ENCODE measurements around the gene LY6G6D.

Gene LY6G6D

DNA sequence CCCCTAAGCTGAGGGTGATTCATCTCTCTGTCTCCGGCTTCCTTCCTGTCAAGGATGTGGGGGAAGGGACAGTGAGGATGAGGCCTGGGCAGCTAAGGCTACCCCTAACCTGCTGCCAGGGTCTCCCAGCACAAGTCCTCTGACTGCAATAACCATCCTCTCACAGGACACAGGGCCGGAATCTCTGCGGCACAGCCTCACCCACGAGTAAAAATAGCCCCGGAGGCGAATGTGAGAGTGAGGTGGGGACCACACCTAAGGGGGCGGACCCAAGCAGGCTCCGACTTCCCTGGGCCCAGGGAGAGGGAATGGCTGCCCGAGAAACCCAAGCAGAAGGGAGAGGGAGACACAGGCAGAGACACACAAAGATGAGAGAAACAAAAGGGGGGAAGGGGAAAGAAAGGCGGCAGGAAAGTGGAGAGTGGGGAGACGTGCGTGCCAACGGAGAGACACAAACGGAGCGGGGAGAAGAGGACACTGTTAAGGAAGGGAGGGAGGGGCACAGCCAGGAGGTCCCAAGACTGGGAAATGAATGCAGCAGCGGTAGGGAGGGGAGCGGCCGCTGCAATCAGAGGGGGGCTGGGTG lies 19.8 kb downstream of the LY6G6D start:
- peak in 4 of 51 donors; percentile 19 to 34 (median 24) for DNase-seq

GRCh38 chr6:31736021-31736767 lies 21.0 kb downstream of the LY6G6D start, which contains the start of gene CLIC1:
TSS of gene CLIC1 (minus strand) at chr6:31736530. CDS start at chr6:31736300, 230 bp downstream.
- peak in 19 of 51 donors; percentile 5 to 71 (median 22) for DNase-seq

DNA sequence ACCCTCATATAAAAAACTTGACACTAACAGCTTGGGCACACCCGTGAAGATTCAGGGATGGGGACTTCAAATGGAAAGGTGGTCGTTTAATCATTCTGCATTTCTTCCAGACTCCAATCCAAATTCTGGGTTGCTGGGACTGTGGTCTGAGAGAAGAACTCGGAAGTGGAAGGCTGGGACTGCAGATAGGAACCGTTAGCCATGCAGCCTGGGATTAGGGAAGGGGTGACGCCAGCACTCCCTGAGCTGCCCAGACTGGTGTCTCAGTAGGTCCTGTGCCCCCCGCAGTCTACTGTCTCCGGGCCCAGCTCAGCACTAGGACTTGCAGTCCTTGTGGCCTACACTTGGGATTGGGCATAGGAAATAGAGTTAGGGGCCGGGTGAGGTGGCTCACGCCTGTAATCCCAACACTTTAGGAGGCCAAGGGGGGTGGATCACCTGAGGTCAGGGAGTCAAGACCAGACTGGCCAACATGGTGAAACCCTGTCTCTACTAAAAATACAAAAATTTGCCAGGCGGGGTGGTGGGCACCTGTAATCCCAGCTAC lies 21.7 kb downstream of the LY6G6D start:
- DNase-seq = no peak

GRCh38 chr6:31737315-31737990 lies 22.3 kb downstream of the LY6G6D start:
- DNase-seq = no peak

GRCh38 chr6:31737991-31738979 lies 23.1 kb downstream of the LY6G6D start:
- peak in 4 of 51 donors; percentile 6 to 33 (median 16) for DNase-seq

DNA sequence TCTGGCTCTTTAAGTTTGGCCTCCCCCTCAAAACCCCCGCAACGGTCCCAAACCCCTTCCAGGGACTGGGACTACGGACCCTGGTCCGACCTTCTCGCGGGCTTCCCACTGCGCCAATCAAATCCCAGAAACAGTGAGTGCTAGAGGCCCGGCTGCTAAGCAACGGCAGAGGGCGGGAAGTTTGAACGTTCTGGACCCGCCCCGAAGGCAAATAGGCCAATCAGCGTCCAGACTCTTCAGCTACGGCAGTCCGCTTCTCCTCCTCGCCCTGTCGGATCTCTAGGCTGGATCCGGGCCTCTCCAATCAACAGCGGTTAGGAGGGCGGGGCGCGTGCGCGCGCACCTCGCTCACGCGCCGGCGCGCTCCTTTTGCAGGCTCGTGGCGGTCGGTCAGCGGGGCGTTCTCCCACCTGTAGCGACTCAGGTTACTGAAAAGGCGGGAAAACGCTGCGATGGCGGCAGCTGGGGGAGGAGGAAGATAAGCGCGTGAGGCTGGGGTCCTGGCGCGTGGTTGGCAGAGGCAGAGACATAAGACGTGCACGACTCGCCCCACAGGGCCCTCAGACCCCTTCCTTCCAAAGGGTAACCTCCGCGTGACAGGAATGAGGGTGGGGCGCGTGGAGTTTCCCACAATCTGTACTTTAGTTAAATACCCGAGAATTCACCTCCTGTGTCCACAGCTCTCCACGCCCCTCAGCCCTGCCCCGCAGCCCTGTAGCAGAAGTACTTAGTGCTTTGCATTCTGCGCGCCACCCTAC lies 24.7 kb downstream of the LY6G6D start, which contains the start of gene MSH5:
MSH5 (plus strand) TSS at position 367 of the 758 bp plus-strand sequence. CDS start 462 bp downstream, outside the sequence.
- peak in 50 of 51 donors; percentile 80 to 98 (median 94) for DNase-seq

GRCh38 chr6:31740397-31741223 lies 25.5 kb downstream of the LY6G6D start:
- DNase-seq = peak in 3 of 51 donors; percentile 19 to 41 (median 32)

- DNase-seq = no peak
Measured at GRCh38 chr6:31741815-31742214, 26.7 kb downstream of the LY6G6D start.

- DNase-seq = no peak
Measured at GRCh38 chr6:31742894-31743293, 27.7 kb downstream of the LY6G6D start.

GRCh38 chr6:31744422-31744821 lies 29.3 kb downstream of the LY6G6D start:
- DNase-seq = no peak

GRCh38 chr6:31749301-31750036 lies 34.3 kb downstream of the LY6G6D start:
- DNase-seq = no peak

DNA sequence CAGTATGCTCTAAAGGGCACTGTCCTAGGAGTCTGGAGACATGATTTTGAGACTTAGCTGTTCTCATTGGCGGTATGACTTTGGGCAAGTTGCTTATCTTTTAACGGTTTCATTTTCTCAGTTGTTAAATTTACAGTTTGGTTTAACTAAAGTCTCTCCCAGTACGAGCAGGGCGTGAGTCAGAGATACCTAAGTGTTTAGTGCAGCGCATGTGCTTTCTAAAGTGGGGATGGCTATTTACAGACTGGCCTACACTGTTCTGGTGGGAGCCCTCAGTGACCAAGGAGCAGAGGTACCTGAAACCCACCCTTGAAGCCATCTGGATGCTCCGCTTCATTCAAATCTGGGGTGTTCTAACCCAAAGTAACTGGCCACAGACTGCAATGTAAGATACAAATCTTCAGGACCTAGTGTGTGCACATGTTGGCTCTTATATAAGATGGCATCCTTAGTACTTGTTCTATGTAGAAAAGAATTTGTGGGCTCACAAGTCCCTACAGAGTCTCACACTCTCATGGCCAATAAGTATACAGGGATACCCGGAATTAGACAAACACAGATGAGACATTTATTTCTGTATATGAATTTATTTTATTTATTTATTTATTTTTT lies 35.4 kb downstream of the LY6G6D start:
- DNase-seq = no peak

- DNase-seq = no peak
Measured at GRCh38 chr6:31752739-31753319, 37.7 kb downstream of the LY6G6D start.

- no peak for DNase-seq
Measured at GRCh38 chr6:31758281-31758680, 43.1 kb downstream of the LY6G6D start.

GRCh38 chr6:31760790-31761189 lies 45.6 kb downstream of the LY6G6D start:
- DNase-seq = no peak

DNA sequence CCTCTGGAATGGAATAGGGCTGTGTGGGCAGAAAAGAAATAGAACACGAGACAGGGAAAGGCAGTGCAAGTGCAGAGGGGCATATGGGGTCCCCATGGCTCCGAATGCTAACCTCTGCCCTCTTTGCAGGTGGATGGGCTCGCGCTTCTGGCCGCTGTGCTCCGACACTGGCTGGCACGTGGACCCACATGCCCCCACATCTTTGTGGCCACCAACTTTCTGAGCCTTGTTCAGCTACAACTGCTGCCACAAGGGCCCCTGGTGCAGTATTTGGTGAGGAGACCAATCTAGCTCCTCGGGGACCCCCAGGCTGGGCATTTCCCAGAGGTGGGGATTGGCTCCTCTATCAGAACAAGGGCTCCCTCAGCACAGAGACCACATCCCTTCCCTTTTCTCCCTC lies 46.2 kb downstream of the LY6G6D start:
- no peak for DNase-seq

DNA sequence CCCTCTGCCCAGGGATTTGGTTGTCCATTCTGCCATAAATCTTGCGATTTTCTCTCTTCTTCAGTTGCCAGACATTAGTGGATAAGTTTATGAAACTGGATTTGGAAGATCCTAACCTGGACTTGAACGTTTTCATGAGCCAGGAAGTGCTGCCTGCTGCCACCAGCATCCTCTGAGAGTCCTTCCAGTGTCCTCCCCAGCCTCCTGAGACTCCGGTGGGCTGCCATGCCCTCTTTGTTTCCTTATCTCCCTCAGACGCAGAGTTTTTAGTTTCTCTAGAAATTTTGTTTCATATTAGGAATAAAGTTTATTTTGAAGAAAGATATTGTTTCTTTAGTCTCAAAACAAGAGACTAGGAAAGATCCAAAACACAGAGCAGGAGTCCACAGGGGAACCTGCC lies 47.2 kb downstream of the LY6G6D start, which contains the start of gene SAPCD1:
SAPCD1 (plus strand) TSS at position 301 of the 400 bp plus-strand sequence. CDS start 399 bp downstream, outside the sequence.
- no peak for DNase-seq

Measured in hypothalamus (tissue), 51 donors.